HG03439 (cell line): ENCODE data around the gene C16orf89.

Experiments used
- ATAC-seq: cut with Tn5 transposase; IDR thresholded peaks from one replicate; pipeline ENCODE4 v1.9.1; 2021; ENCODE audit warnings: mild to moderate bottlenecking, moderate library complexity; ENCODE audit not compliant: unreplicated experiment

The C16orf89 gene

DNA sequence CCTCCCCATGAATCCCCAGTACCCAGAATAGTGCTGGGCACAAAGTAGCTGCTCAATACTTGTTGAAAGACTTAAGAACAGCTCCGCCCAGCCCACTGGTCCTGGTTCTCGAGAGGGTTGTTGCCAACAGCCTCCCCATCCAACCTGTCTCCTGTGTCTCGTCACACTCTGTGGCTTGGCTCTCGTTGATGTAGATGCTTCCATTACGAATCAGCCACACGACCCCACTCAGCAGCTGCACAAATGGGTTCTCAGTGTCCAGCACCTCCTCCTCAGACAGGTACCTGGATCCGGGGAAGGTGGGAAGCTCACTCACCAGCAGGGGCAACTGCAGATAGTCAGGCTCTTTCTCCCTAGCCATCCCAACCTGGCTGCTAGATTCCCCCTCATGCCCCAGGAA, 34.2 kb downstream of the C16orf89 start:
- no peak for ATAC-seq

DNA sequence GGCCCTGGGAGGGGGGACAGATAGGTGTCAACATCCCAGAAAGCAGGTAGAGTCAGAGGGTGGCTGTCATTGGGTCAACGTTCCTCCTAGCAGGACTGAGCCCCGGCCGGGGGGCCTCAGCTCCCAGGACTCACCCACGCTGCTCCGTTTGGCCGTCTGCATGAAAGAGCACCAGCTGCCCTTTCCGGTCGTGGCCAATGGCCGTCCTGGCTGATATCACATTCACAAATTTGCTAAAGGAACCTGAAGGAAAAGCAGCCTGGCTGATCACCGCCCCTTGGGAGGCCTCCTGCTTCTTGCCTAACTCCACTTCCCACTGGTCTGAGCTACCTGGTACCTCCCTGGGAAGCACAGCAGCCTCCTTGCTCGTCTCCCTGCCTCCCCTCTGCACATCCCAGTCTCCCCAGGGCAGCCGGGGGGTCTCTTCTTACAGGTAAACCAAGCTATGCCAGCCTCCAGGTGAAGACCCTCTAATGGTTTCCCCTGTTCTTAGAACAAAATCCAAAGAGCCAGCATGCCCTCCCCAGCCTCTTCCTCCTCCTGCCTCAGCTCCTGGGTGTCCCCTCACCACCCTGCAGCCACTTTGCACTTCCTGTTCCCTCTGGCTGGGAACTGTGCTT, 35.4 kb downstream of the C16orf89 start:
- no peak for ATAC-seq

DNA sequence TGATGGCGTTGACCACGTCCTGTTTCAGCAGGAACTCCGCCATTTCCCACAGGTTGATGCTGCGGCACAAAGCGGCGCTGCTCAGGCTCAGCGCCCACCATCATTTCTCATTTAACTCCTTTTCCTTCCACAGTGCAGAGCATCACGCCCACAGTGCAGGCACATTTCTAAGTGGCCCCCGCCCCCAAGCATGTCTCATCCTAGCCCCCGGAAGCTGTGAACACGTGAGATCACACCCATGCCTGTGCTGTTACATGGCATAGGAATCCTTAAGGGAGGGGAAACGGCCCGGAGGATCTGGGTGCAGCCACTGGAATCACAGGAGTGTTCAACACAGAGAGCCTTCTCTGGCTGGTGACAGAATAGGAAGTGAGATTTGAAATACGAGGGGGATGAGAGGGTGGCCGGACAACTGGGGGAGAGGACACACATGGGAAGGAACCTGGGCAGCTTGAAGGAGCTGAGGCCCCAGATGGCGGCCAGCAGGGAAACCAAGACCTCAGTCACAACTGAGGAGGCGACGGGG, 36.7 kb downstream of the C16orf89 start:
- no peak for ATAC-seq

DNA sequence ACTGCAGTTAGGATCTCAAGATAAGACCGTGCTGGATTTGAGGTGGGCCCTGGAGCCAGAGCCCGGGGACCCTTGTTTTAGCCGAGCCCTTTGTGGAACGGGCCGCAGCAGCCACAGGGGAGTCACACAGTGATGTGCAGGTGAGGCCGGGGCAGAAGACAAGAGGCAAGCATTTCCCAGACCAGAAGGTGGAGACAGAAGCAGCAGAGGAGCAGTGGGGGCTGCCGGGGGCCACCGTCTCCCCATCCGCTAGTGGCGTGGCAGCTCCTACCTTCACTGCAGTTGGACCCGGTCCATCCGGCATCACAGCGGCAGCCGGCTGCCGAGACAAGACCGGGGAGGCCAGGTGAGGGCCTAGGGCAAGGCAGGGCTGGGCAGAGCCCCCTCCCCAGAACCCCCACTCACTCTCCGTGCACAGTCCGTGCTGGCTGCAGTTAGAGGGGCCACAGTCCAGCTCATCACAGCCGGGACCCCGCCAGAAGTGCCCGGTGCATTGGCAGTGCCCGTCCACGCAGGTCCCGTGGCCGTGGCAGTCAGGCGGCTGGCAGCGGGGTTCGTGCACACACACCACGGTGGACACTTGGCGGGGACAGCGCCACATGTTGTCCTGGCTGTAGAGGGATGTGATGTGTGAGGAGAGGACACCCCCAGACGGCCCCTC, 38.1 kb downstream of the C16orf89 start:
- ATAC-seq = no peak

DNA sequence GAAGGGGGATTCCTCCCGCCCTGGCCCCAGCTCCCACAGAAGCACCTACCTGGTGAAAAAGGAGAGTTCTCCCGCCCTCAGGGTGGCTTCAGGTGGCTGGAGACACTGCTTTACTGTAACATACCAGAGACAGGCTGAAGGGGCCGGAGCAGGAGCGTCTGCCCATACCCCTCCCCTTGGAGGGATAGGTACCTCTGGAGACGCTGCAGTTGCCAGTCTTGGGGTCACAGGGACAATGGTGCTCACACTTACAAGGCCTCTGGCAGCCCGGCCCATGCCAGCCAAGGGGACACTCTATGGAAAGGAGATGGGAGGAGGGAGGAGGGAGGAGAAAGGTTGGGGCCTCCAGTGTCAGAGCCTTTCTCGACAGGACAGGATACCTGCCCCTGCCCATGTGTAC, 38.7 kb downstream of the C16orf89 start:
- no peak for ATAC-seq

DNA sequence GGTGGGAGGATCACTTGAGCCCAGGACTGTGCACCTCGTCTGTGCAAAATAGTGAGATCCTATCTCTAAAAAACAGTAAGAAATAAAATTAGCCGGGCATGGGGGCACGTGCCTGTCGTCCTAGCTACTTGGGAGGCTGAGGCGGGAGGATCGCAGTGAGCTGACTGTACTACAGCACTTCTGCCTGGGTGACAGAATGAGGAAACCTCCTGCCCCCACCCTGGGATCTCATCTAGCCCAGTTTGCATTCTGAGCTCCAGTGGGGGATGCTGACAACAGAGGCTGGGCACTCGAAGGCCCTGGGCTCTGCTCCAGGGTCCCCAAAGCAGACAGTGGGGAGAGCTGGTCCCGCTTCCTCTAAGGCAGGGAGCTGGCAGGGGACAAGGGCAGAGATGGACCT, 39.1 kb downstream of the C16orf89 start:
- no peak for ATAC-seq

DNA sequence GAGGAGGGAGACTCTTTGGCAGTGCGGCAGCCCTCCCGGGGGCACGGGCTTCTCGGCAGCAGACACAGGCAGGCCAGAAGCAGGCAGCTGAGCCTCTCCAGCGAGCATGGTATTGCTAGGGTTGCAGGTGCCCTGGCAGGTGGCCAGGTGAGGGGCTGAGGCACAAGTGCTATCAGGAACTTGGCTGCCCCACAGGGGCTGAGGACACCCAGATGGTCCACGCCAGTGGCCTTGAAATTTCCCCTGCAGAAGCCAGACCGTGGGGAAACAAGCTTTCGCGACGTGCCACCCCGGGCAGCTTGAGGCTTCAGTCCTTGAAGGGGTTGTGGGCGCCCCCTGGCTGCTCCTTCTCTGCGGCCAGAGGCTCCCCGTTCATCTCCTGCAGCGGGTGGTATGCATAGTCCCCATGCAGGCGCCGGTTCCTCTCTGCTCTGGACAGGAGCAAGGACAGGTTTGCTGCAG, 40.6 kb downstream of the C16orf89 start:
- ATAC-seq = no peak

DNA sequence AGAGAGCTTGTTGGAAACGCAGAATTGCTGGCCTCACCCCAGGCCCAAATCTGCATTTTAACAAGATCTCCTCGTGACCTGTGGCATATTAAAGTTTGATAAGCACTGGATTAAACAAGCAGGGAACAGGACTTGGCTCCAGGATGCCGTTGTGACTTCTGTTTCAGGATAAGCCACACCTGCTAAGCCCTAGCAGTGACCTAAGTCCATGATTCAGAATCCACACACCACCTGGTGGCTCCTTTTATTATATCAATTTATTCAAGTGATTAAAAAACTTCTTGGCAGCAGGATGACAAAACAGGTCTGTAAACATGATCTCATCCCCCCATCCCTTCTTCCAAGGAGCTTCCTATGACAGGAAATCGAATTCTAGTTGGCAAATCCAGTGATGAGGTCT, 41.1 kb downstream of the C16orf89 start:
- no peak for ATAC-seq

DNA sequence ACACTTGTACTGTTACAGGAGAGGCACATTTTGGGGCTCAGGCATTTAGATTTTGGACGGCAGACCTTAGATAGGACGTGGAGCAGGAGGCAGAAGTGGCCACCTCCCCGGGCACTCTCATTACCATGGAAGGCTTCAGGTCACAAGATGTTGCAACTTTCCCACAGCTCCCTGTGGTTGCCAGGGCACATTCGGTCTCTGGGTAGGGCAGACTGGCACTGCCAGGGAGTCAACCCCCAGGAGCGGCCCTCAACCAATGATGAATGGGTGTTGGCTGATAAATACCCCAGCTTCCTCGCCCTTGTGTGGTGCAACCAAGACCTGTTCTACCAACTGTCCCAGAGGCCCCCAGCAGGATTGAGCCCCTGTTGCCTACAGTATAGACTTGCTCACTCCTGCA, 43.2 kb downstream of the C16orf89 start:
- no peak for ATAC-seq

DNA sequence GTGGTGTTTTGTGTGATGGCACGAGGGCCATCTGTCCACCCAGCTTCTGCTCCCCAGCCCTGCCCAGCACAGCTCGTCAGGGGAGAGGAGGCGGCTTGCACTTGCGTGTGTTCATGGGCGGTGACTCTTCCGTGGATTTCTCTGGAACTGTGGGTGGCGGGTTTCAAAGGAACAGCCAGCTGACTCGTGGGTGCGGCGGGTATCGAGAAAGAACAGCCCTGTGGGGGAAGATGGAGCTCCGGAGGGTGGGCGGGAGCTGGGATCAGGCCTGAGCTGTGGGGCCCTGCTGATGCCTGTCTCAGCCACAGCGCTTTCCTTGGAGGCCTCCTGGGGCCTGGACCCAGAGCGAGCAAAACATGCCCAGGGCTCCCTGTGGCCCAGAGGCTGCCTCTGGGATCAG, 45.2 kb downstream of the C16orf89 start:
- ATAC-seq = no peak

DNA sequence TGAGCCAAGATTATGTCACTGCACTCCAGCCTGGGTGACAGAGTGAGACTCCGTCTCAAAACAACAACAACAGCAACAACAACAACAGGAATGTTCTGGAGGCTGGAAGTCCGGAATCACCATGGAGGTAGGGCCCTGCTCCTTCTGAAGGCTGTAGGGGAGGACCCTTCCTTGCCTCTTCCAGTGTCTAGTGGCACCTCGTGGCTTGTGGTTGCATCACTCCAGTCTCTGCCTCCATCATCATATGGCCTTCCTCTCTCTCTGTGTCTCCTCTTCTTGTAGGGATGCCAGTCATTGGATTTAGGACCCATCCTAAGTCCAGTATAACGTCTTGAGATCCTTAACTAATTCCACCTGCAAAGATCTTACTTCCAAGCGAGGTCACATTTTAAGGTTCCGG, 46.0 kb downstream of the C16orf89 start:
- ATAC-seq = no peak

DNA sequence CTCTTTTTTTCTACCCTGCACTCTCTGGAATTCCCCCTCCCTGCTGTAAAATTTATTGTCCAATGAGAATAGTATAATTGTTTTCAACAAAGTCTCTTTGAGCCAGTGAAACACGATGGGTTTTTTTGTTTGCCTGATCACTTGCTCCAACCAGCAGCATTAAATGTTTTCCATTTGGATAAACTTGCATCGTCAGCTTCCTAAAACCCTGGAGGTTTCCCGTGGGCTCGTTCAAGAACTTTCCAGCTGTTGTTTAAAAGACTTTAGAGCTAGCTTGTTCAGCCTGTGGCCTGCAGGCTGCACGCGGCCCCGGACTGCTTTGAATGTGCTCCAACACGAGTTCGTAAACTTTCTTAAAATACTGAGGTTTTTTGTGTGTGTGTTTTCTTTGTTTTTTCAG, 47.0 kb downstream of the C16orf89 start:
- no peak for ATAC-seq

DNA sequence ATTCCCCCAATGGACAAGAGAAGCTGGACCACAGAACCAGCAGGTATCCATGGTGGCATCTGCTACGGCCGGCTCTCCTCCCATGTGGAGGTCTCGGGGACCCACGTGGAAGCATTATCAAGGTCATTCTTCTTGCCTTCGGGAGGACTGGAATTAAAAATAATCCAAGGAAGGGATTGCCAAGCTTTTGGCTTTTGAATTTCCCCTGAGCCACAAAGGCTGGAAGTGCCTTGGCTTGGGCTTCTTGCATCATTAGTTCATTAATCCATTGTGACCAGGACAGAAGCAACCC, 48.1 kb downstream of the C16orf89 start:
- ATAC-seq = no peak

DNA sequence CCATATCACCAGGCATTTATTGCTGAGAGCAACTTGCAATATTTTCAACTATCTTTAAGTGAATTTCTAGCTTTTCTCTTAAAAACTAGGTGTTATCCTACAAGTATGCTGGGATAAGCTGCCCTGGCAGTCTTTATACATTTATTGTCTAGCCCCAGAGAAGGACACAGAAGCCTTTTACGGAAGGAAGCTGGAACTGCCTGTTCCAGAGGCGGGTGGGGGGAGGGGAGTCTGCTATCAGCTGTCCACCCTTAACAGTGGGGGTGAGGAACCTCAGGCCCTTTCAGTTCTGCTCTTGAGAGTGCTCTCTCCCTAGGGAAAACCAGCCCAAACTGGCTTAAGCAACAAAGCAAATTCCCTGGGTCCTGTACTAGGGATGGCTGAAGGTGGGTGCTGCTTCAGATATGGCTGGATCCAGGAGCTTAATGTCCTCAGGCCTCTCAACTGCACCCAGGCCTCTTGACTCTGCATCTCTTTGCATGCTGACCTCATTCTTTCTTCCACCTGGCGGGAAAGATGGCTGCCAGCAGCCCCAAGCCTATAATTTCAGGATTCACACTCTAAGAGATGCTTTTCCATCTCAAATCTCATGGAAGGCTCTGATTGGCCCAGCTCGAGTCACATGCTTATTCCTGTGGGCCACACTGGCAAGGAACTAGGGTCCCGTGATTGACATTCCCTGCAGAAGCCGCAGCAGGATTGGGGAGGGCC, 48.6 kb downstream of the C16orf89 start:
- no peak for ATAC-seq

DNA sequence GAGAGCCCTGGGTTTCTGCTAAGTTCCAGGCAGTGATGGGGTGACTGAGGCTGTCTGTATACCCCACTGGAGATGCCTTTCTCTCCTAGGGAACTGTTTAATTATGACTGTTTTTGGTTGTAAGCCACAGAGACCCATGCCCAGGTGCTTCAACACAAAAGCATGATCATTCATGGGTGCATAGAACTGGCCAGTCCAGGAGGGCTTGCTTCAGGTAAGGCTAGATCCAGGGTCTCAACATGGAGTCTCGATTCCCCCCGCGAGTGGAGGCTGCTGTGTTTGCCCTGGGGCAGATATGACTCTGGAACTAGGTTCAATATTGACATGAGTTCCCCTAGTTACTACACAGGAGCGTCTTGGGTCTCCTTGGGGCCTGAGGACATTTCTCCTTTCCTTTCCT, 49.9 kb downstream of the C16orf89 start:
- ATAC-seq = no peak

DNA sequence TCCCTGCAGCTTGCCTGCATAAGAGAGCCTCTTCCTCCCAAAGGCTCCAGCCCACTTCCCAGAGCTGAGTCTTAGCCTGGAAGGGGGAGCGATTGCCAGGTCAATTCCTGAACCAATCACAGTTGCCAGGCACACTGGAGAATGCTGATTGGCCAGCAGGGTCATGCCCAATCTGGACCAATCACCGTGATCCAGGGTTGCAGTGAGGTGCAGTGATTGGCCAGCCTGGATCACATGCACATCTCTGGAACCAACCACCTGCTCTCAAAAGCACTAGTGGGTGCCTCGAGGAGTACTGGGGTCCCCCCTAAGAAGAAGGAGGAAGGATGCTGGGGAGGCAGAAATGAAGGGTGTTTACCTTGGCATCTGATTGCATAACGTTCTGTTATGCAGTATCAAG, 50.4 kb downstream of the C16orf89 start:
- ATAC-seq = no peak

DNA sequence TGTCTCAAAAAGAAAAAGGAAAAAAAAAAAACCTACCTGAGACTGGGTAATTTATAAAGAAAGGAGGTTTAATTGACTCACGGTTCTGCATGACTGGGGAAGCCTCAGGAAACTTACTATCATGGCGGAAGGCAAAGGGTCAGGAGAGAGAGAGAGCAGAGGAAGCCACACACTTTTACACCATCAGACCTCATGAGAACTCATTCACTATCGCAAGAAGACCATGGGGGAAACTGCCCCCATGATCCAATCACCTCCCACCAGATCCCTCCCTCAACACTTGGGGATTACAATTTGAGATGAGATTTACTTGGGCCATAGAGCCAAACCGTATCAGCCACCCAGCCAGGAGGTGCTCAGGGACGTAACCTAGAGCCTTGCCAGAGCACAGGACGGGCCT, 52.9 kb downstream of the C16orf89 start:
- no peak for ATAC-seq

DNA sequence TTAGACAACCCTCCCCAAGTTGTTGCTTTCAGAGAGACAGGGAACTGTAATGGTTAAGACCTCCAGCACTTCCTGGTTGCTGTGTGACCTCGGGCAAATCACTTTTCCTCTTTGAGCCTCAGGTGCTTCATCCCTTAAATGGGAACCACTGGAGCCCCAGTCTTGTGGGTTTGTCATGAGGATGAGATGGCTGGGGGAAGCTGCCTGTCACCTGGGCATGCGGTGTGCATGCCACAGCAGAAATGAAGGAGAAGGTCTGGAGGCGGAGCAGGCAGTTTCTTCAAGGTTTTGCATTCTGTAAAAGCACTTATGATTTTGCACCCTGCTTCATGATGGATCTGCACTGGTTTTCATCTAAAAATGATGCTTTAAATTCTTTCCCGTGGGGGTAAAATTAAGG, 54.1 kb downstream of the C16orf89 start:
- no peak for ATAC-seq

DNA sequence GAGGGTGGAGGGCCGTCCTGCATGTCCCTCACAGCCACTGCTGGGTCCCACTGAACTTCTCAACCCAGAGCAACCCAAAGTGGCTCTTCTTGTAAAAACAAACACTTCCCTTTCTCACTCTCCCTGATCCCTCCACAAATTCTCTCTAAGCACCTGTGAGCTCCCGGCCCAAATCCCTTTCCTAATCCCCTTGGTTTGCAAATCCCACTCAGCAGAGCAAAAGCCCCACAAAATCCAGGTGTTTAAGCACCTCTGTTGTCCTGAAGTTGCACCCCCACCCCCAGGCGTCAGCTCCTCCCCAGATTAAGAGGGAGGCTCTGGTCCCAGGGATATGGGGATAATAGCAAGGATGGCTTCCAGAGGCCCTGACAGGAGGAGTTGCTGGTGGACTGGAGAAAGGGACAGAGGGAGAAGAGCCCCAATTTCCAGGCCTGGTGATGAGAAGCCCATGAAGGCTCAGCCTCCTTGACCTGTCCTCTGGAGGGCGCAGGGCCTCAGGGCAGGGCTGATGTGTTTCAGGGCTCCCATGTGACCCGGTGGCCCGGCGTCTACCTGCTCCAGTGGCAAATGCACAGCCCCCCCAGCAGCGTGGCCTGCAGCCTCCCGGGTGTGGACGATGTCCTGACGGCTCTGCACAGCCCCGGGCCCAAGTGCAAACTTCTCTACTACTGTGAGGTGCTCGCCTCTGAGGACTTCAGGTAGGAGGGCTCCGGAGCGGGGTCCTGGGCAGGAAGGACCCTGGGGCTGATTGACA, 55.0 kb downstream of the C16orf89 start:
- no peak for ATAC-seq

DNA sequence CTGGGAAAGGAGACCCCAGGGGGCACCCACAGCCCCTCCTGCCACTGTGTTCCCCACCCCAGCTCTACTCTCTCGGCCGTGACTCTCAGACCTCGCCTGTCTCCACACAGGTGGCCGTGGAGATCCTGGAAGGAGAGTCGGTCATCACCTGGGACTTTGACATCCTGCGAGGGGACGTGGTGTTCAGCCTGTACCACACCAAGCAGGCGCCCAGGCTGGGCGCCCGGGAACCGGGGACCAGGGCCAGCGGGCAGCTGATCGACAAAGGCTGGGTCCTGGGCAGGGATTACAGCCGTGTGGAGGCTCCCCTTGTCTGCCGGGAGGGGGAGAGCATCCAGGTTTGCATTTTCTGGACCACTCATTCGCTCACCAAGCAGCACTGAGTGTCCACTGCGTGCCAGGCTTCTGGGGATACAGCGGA, 57.4 kb downstream of the C16orf89 start:
- ATAC-seq = no peak

DNA sequence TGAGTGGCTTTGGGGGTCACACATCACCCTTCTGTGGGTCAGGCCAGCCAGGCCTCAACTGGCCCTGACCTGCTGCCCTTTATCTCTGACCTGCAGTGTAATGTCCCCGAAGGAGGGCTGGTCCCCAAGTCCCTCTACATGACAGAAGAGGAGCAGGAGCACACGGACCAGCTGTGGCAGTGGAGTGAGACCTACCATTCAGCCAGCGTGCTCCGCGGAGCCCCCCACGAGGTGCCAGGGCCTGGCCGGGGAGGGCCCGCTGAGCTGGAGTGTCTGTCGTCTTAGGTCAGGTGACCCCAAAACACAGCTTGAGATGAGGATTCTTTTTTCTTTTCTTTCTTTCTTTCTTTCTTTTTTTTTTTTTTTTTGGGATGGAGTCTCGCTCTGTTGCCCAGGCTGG, 58.5 kb downstream of the C16orf89 start:
- ATAC-seq = no peak
